HepG2 (cell line): Measurements from ENCODE around the gene FAM20A. TPM values are rescaled to one million over a fixed set of nuclear protein-coding genes. Genes with fewer than 3 reads are reported as not detected.

Source experiments
- HNRNPLL ChIP-seq: fragments of 200-400 bp; formaldehyde crosslinking; IDR thresholded peaks from 2 replicates; pipeline ENCODE4 v1.6.1; 2017; ENCODE audit warnings: mild to moderate bottlenecking, low read depth, low read length; ENCODE audit not compliant: poor library complexity, severe bottlenecking
- KIAA2018 ChIP-seq: sonication (generic); formaldehyde crosslinking; IDR thresholded peaks from 2 replicates; pipeline ENCODE4 v1.5.0; 2020; ENCODE audit warnings: mild to moderate bottlenecking, missing genetic modification reagents, borderline replicate concordance
- RFX3 ChIP-seq: IDR thresholded peaks from 2 replicates; pipeline ENCODE4 v1.6.1; 2016; ENCODE audit warnings: missing biosample characterization, missing genetic modification reagents
- ZBED4 ChIP-seq: sonication (generic); formaldehyde crosslinking; IDR thresholded peaks from 2 replicates; pipeline ENCODE4 v1.4.0; 2020; ENCODE audit warnings: missing genetic modification reagents, borderline replicate concordance
- ZNF407 ChIP-seq: sonication (generic); formaldehyde crosslinking; IDR thresholded peaks from one replicate; pipeline ENCODE4 v1.5.1; 2020; ENCODE audit warnings: mild to moderate bottlenecking, missing genetic modification reagents; ENCODE audit errors: not compliant biosample characterization
- ZNF737 ChIP-seq: sonication (generic); formaldehyde crosslinking; IDR thresholded peaks from 2 replicates; pipeline ENCODE4 v1.5.0; 2020; ENCODE audit warnings: missing genetic modification reagents, mild to moderate bottlenecking, borderline replicate concordance
- polyA plus RNA-seq, 8 experiments: library from polyadenylated mRNA; depleted of rRNA in 3 of 8; stranded (reverse) in 7 of 8; unstranded in 1 of 8; fragments of >200 nt; fragmentation: Illumina TruSeq in 4 of 8; extraction: Trizol in 4 of 8; gene quantifications; 2 replicates each; pipeline versions ENCODE4 v1.2.1 to v1.2.3, GENCODE V29; 2011 to 2016; ENCODE audit warnings: low read depth in 4 of 8, missing spikeins in 1 of 8, mixed read lengths in 1 of 8; ENCODE audit not compliant: insufficient read depth in 1 of 8
- total RNA-seq, 5 experiments: library from RNA; depleted of rRNA; stranded (reverse); fragments of >200 nt; fragmentation: Illumina TruSeq; extraction: Trizol; gene quantifications; 2 replicates each; pipeline ENCODE4 v1.2.3, GENCODE V29; 2016; ENCODE audit warnings: low read depth in 1 of 5

Gene FAM20A
- total and polyA plus RNA-seq, 2 of the 13 experiments (the other 11 are each of a cell fraction or from before 2014, with no cell fraction given): 9.3 to 20.7 TPM

GRCh38 chr17:68613739-68614298 is 12.7 kb upstream of the FAM20A start (continued):
- TF ChIP-seq ZNF407 (CRISPR knock-in tag) (peak; percentile 33), ZNF737 (CRISPR knock-in tag) (no peak), ZBED4 (CRISPR knock-in tag) (peak; percentile 81), KIAA2018 (no peak), RFX3 (no peak), HNRNPLL (no peak)
